Trophoblast cell (in vitro differentiated cells and primary cell): ENCODE results near the gene NELFA.

Source experiments
- DNase-seq, 2 donors: peaks; one replicate each; pipeline ENCODE4 v3.0.0-alpha.2; 2016
- H2AFZ ChIP-seq: 2 replicates; pipeline ENCODE4 v1.6.1; 2013; ENCODE audit warnings: low read length, moderate library complexity, mild to moderate bottlenecking; ENCODE audit not compliant: insufficient read depth, poor library complexity
- H2AK5ac ChIP-seq: 2 replicates; pipeline ENCODE4 v1.6.1; 2013; ENCODE audit warnings: mild to moderate bottlenecking, low read length
- H2BK120ac ChIP-seq: 2 replicates; pipeline ENCODE4 v1.6.1; 2013; ENCODE audit warnings: low read length, mild to moderate bottlenecking, moderate library complexity; ENCODE audit not compliant: insufficient read depth, poor library complexity
- H2BK12ac ChIP-seq: 2 replicates; pipeline ENCODE4 v1.6.1; 2013; ENCODE audit warnings: mild to moderate bottlenecking, low read length, moderate library complexity
- H2BK5ac ChIP-seq: 2 replicates; pipeline ENCODE4 v1.6.1; 2013; ENCODE audit warnings: low read length, low read depth, moderate library complexity, mild to moderate bottlenecking; ENCODE audit not compliant: poor library complexity
- H3K14ac ChIP-seq: 2 replicates; pipeline ENCODE4 v1.6.1; 2013; ENCODE audit warnings: mild to moderate bottlenecking, low read length
- H3K18ac ChIP-seq: 2 replicates; pipeline ENCODE4 v1.6.1; 2013; ENCODE audit warnings: mild to moderate bottlenecking, low read length
- H3K23ac ChIP-seq: 2 replicates; pipeline ENCODE4 v1.6.1; 2013; ENCODE audit warnings: low read length
- H3K27ac ChIP-seq: 2 replicates; pipeline ENCODE4 v1.5.1; 2013; ENCODE audit warnings: low read depth, mild to moderate bottlenecking, inconsistent platforms, low read length, moderate library complexity
- H3K27me3 ChIP-seq: 2 replicates; pipeline ENCODE4 v1.6.1; 2013; ENCODE audit warnings: inconsistent platforms, mild to moderate bottlenecking, low read length, moderate library complexity; ENCODE audit not compliant: insufficient read depth
- H3K36me3 ChIP-seq, 2 experiments: 1 replicate in 1 of 2; 2 replicates in 1 of 2; pipeline ENCODE4 v1.6.1; 2013; ENCODE audit warnings: low read length in 2 of 2, mild to moderate bottlenecking in 2 of 2, moderate library complexity in 1 of 2; ENCODE audit not compliant: insufficient read depth in 2 of 2, control insufficient read depth in 1 of 2
- H3K4ac ChIP-seq: 2 replicates; pipeline ENCODE4 v1.6.1; 2013; ENCODE audit warnings: low read depth, mild to moderate bottlenecking, low read length, moderate library complexity
- H3K4me1 ChIP-seq, 2 experiments: 1 replicate in 1 of 2; 2 replicates in 1 of 2; pipeline ENCODE4 v1.6.1; 2013; ENCODE audit warnings: low read length in 2 of 2, mild to moderate bottlenecking in 2 of 2, moderate library complexity in 1 of 2; ENCODE audit not compliant: insufficient read depth in 2 of 2, control insufficient read depth in 1 of 2
- H3K4me2 ChIP-seq: 2 replicates; pipeline ENCODE4 v1.6.1; 2013; ENCODE audit warnings: inconsistent platforms, mild to moderate bottlenecking, low read length, moderate library complexity
- H3K4me3 ChIP-seq: 2 replicates; pipeline ENCODE4 v1.5.1; 2013; ENCODE audit warnings: mild to moderate bottlenecking, low read depth, low read length, inconsistent platforms
- H3K79me1 ChIP-seq: one replicate; pipeline ENCODE4 v1.6.1; 2013; ENCODE audit warnings: low read length
- H3K79me2 ChIP-seq: 2 replicates; pipeline ENCODE4 v1.6.1; 2013; ENCODE audit warnings: low read length, mild to moderate bottlenecking; ENCODE audit not compliant: control insufficient read depth, insufficient read depth, poor library complexity
- H3K9ac ChIP-seq: 2 replicates; pipeline ENCODE4 v1.6.1; 2013; ENCODE audit warnings: mild to moderate bottlenecking, low read length
- H3K9me3 ChIP-seq: 2 replicates; pipeline ENCODE4 v1.6.1; 2013; ENCODE audit warnings: low read depth, mild to moderate bottlenecking, control low read depth, inconsistent platforms, low read length; ENCODE audit not compliant: insufficient read depth
- H4K12ac ChIP-seq: 2 replicates; pipeline ENCODE4 v1.6.1; 2013; ENCODE audit warnings: low read depth, mild to moderate bottlenecking, low read length, moderate library complexity
- H4K8ac ChIP-seq: 2 replicates; pipeline ENCODE4 v1.6.1; 2013; ENCODE audit warnings: low read depth, mild to moderate bottlenecking, low read length, moderate library complexity
- H4K91ac ChIP-seq: one replicate; pipeline ENCODE4 v1.6.1; 2013; ENCODE audit warnings: low read depth, mild to moderate bottlenecking, low read length, moderate library complexity
- WGBS: extraction: QIAGEN DNeasy Blood & Tissue Kit; methylation state at CpG from one replicate; pipeline ENCODE4 v1.1.7; 2013; ENCODE audit warnings: missing lambda C conversion rate; ENCODE audit not compliant: insufficient read length, insufficient coverage; ENCODE audit errors: extremely low coverage; 5-methylcytosine and 5-hydroxymethylcytosine counted together

The NELFA gene

DNA sequence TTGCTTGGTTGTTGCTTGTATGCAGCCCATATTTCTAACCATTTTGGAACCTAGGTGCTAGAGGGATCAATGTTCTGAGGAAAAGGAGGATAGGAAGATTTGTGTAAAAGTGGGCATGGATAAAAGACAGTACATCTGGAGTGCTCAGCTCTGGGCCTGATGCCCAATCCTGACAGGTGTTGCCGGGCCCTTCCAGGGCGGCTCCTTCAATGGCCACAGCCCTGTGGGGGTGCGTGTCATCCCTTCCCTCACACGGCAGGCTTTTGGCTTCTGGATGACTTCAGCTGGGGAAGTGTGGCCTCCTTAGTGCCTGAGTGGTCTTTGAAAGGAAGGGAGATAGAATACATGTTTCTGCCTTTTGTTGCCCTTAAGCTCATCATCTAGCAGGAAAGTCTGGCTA, 47.2 kb downstream of the NELFA start:
- no CpG with 5 or more reads among the region's 4 CpGs for WGBS
- Histone ChIP-seq H4K12ac (no peak overlapping the region), H2AFZ (no peak overlapping the region), H3K9ac (no peak overlapping the region), H3K14ac (no peak overlapping the region), H3K27ac (no peak overlapping the region), H2BK12ac (no peak overlapping the region), H3K27me3 (no peaks in the 10 kb centered on the region), H3K9me3 (peaks cover under 1% of the 10 kb centered on the region), H3K36me3 (peaks cover 38 to 42% of the 10 kb centered on the region in 2 experiments), H3K23ac (no peak overlapping the region), H4K91ac (no peak overlapping the region), H4K8ac (no peak overlapping the region), H2BK5ac (no peak overlapping the region), H3K18ac (no peak overlapping the region), H3K79me1 (no peaks in the 10 kb centered on the region), H3K4ac (no peak overlapping the region), H3K4me3 (no peak overlapping the region), H2AK5ac (no peak overlapping the region), H3K4me2 (no peak overlapping the region), H2BK120ac (no peak overlapping the region), H3K4me1 (peaks cover 0 to 5% of the 10 kb centered on the region in 2 experiments), H3K79me2 (no peaks in the 10 kb centered on the region)
- DNase-seq: no peak

DNA sequence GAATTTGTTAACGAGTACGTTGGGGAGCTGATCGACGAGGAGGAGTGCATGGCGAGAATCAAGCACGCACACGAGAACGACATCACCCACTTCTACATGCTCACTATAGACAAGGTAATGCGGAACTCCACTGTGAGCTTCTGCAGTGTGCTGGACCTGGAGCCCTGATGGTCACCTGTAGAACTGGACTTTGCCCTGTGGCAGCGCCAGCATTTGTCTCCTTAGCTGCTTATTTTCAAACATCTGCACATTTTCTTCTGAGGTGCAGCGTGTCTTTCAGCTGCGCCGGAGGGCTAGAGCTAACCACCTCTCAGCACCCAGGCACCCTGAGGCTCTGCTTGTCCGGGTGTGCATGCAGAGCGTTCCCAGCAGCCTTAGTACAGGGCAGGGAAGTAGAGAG, 47.7 kb downstream of the NELFA start:
- no peak overlapping the region for H3K9ac ChIP-seq
- no peak overlapping the region for H3K23ac ChIP-seq
- H2BK12ac ChIP-seq: no peak overlapping the region
- H3K27me3 ChIP-seq: no peaks in the 10 kb centered on the region
- H3K4me3 ChIP-seq: no peak overlapping the region
- no peak overlapping the region for H2BK5ac ChIP-seq
- no peak overlapping the region for H3K27ac ChIP-seq
- DNase-seq: no peak
- peaks cover 2% of the 10 kb centered on the region for H3K9me3 ChIP-seq
- H4K91ac ChIP-seq: no peak overlapping the region
- H3K36me3 ChIP-seq: peaks cover 38 to 42% of the 10 kb centered on the region in 2 experiments
- H3K4me2 ChIP-seq: no peak overlapping the region
- no peak overlapping the region for H2AFZ ChIP-seq
- no peak overlapping the region for H3K18ac ChIP-seq
- WGBS: no CpG with 5 or more reads among the region's 15 CpGs
- no peak overlapping the region for H4K12ac ChIP-seq
- H2BK120ac ChIP-seq: no peak overlapping the region
- no peak overlapping the region for H2AK5ac ChIP-seq
- H3K79me2 ChIP-seq: no peaks in the 10 kb centered on the region
- no peak overlapping the region for H3K14ac ChIP-seq
- peaks cover 0 to 7% of the 10 kb centered on the region in 2 experiments for H3K4me1 ChIP-seq
- no peak overlapping the region for H3K4ac ChIP-seq
- H3K79me1 ChIP-seq: no peaks in the 10 kb centered on the region
- H4K8ac ChIP-seq: no peak overlapping the region

DNA sequence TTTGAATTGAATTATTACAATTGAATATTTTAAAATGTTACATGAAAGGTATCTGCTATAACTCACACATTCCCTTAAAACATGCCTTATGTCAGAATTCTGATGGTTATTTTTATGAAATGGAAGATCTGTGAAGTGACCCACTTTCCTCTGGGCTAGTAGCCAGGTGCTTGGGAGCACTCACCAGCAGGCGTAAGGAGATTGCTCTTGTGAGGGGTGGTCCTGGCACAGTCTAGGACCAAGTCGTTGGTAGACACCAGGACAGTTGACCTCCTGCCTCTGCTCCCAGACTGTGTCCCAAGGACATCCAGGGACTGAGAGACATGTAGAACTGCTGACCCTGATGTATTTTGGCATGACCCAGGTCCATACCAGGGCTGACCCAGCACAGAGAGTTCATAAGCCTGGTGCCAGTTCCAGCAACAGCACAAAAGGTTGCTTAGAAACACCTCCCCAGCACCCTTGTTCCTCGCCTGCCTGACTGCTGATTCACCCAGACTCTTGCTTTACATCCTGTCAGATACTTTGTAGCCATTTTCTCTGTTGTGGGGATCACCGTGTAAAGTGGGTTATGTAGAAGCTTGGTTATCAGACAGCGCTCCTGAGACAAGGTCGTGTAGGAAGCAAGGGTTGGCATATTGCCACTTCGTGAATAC, 48.5 kb downstream of the NELFA start:
- Histone ChIP-seq H3K9me3 (peaks cover 2% of the 10 kb centered on the region), H2BK120ac (no peak overlapping the region), H3K23ac (no peak overlapping the region), H2BK5ac (no peak overlapping the region), H3K27me3 (no peaks in the 10 kb centered on the region), H3K4ac (no peak overlapping the region), H3K36me3 (peaks cover 40 to 45% of the 10 kb centered on the region in 2 experiments), H2AFZ (no peak overlapping the region), H2AK5ac (no peak overlapping the region), H3K14ac (no peak overlapping the region), H4K91ac (no peak overlapping the region), H2BK12ac (no peak overlapping the region), H3K18ac (no peak overlapping the region), H3K27ac (no peak overlapping the region), H3K4me2 (no peak overlapping the region), H3K4me1 (peaks cover 0 to 7% of the 10 kb centered on the region in 2 experiments), H3K9ac (no peak overlapping the region), H4K12ac (no peak overlapping the region), H3K79me1 (no peaks in the 10 kb centered on the region), H4K8ac (no peak overlapping the region), H3K4me3 (no peak overlapping the region), H3K79me2 (no peaks in the 10 kb centered on the region)
- WGBS: no CpG with 5 or more reads among the region's 7 CpGs
- no peak for DNase-seq

DNA sequence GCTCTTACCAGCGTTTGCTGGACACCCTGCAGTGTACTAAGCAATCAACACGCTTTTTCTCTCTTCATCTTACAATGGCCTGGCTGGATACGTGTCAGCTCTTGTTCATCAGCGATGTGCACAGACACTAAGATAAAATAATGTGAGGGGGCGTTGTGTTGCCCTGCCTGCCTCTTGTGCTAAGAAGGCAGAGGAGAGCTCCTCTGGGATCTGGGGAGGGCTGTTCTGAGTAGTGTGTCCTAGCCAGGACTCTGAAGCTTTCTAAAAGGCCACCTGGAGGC, 49.7 kb downstream of the NELFA start:
- Histone ChIP-seq H2AFZ (no peak overlapping the region), H3K4me1 (peaks cover 0 to 4% of the 10 kb centered on the region in 2 experiments), H3K9ac (no peak overlapping the region), H3K4me2 (no peak overlapping the region), H3K18ac (no peak overlapping the region), H4K8ac (no peak overlapping the region), H2AK5ac (no peak overlapping the region), H4K91ac (no peak overlapping the region), H3K79me2 (no peaks in the 10 kb centered on the region), H2BK5ac (no peak overlapping the region), H3K4ac (no peak overlapping the region), H3K23ac (no peak overlapping the region), H3K36me3 (peaks cover 43 to 51% of the 10 kb centered on the region in 2 experiments), H2BK12ac (no peak overlapping the region), H3K79me1 (no peaks in the 10 kb centered on the region), H3K27ac (no peak overlapping the region), H3K27me3 (no peaks in the 10 kb centered on the region), H3K4me3 (no peak overlapping the region), H3K14ac (no peak overlapping the region), H4K12ac (no peak overlapping the region), H2BK120ac (no peak overlapping the region), H3K9me3 (peaks cover 2% of the 10 kb centered on the region)
- no peak for DNase-seq
- no CpG with 5 or more reads among the region's 5 CpGs for WGBS
